ENCODE measurements around the gene SCN5A.

SCN5A gene

GRCh38 chr3:38620236-38620635 is 29.3 kb downstream of the SCN5A start:
- DNase-seq = no peak

DNA sequence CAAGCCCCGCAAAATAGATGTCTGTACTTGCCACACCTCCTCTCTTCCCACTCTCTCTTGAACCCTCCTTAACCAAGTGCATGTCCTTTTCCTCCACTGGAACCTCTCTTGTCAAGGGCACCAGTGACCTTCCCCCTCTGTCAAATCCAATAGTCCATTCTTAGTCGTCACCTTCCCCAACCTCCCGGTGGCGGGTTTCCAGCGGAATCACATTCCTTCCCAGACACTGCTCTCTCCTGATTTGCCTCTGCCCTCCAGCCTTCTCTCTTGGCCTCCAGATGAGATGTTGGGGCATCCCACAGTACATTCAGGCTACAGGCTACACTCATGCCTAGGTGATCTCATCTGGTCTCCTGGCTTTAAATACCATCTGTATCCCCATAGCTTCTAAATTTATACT is 31.1 kb downstream of the SCN5A start:
- no peak for DNase-seq

DNA sequence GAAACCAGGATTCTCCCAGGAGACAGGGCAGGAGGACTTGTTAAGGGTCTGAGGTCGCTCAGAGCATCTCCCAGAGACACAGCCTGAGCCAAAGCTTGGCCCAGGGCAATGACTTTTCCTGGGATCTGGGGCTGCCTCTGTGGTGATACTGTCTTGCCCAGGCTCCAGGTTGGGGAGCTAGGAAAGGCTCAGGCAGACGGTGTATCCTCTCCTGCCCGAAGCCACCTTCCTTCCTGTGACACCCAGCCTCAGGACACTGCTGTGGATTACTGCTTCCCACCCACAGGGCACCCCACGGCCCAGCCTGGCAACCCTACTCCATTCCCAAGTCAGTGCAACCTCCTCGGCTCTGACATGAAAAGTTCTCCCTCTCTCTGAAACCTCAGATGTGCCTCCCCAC is 31.9 kb downstream of the SCN5A start:
- no peak for DNase-seq

DNA sequence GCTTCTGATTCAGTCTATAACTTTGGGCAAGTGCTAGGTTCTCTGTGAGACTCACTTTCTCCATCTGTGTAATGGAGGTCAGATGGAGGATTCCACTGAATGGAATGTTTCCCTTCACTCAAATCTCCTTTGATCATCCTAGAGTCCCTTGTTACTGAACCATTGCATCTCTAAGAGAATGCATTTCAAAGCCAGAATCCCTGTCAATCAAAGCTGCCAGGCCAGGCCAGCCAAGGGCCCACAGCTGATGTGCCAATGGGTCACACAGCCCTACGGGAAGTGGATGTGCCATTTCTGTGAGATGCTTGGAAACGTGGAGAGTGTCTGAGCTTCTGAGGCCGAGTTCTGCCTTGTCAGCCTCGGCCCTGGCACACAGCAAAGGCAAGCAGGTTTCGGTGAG is 32.4 kb downstream of the SCN5A start:
- no peak for DNase-seq

GRCh38 chr3:38616658-38617057 is 32.8 kb downstream of the SCN5A start:
- no peak for DNase-seq

DNA sequence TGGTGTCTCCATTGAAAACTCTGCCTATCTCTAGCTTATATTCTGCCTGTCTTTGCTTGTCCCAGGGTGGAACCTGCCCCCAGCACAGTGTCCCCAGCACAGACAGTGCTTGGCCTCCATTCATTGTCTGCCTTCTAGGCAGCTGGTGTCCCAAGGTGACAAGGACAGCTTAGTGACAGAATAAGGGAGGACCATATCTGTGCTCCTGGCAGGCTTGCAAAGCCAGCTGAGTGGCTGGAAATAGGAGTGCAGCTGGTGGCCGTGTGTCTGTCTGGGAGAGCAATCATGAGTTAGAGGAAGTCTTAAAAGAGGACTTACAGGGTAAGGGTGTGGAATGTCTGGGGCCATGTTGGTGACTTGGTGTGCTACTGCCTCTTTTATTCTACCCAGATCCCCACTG is 33.4 kb downstream of the SCN5A start:
- no peak for DNase-seq

- DNase-seq = no peak
Observed at GRCh38 chr3:38614651-38615352, 34.7 kb downstream of the SCN5A start.

DNA sequence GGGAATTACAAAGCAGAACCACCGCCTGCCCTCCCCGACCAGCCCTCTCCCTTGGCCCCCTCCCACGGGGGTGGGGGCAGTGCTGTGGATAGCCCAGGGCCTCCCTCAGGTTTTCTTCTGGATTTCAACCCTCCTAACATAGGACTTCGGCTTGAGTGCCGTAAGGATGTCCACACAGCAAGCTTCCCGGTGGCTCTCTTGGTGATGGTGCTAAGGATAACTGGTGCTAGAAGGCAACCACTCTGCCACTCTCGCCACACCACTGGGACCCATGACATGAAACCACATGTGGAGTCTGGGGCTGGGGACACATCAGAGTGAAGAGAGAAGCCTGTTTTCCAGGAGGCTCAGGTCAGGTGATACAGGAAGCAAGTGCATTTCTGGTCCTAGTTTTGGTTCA is 35.4 kb downstream of the SCN5A start:
- no peak for DNase-seq

- DNase-seq = no peak
Observed at GRCh38 chr3:38613426-38613825, 36.1 kb downstream of the SCN5A start.

DNA sequence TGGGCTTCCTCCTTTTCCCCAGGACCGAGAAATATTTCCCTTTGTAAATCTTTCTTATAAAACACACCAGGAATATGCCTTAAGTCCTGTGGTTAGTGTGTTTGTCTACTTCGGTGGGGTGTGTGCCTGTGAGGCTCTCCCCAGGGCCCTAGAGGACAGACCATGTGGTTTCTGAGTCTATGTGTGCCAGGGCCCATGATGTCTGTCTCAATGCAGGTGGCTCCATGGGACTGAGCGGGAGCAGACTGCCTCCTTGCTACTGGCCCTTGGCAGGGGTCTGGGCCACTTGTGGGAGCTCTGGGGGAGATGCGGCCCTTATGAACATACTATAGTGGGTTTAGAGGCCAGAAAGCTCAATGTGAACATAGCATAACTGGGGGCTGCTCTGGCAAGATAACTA is 37.6 kb downstream of the SCN5A start:
- no peak for DNase-seq

DNA sequence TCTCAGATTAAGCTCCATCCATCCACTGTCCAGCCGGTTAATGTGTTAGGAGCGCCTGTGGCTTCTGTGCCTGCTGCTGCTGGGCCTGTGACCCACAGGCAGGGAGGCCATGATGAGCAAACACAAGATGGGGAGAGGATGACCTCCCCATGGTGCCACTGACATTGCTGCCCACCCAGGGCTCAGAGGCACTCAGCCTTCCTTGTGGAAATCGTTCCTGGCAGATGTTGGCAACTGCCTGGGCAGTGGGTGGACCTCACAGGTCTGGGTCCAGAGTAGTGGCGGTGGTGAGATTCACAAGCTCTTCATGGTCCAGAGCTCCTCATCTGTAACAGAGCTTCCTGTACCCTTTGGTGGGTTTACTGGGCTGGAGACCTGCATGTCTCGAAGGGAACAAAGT is 38.6 kb downstream of the SCN5A start:
- no peak for DNase-seq

DNA sequence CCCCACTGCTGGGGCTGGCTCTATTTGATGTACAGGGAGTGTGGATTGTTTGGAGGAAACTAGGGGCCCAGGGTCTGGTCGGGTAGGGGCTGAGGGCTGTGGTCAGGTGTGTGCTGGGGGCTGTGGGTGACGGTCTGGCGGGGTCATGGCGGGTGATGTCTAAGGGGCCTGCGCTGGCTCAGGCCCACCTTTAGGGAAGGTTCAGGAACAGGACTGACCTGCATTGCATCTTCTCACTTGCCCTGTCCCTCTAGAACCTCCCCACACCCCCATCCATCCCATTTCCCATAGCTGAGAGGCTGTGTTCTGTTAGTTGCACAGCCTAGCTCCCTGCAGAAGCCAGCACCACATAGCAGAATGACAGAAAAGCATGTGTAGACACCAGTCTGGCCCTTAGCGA is 39.1 kb downstream of the SCN5A start:
- DNase-seq = no peak

GRCh38 chr3:38609386-38610111 is 39.9 kb downstream of the SCN5A start:
- no peak for DNase-seq

DNA sequence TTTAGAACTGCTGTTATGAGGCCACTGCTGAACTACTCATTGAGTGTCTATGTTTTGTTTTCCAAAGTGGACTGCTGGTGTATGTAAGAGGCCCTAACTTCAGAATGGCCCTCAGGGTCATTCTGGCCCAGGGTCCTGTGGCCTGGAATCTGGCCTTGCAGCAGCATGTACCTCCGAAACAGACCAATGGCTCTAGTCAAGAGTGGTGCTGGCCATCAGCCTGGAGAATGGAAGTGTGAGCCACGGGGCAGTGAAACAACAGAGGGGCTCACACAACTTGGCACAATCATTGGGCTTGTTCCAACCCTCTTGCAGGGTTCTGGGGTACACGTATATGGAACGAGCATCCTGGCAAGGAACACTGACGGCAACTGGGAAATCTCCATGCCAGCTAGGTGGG is 40.5 kb downstream of the SCN5A start:
- no peak for DNase-seq

DNA sequence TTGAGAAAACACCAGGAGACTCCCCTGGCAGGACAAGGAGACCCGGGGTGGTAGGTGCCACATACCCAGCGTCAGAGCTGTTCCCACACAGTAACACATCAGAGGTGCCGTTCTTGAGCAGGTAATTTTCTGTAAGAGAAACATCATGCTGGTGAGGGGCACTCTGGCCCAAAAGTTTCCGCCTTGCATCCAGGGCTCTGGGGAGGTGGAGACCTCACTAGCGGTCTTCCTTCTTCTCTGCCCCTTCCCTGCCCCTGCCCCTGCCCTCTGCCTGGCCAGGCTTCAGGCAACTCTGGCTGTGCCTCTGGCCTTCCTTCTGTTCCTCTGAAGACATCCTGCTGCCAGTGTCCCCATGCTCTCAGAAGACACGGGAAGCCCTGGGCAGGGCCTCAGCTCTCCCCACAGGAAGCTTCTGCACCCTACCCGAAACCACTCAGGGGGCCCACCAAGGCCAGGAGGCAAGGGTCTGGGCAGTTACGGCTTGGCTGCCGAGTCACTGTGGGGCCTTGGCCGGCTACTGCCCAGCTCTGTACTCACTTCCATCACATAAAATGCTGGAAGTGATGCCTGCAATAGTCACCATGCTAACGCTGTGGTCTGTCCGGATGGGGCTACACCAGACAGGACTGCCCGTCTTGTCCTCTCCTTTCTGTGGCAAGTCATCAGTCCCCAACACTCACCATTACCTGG is 41.3 kb downstream of the SCN5A start:
- no peak for DNase-seq

- no peak for DNase-seq
Observed at GRCh38 chr3:38606561-38606960, 42.9 kb downstream of the SCN5A start.

GRCh38 chr3:38605981-38606380 is 43.5 kb downstream of the SCN5A start:
- DNase-seq = no peak

- no peak for DNase-seq
Observed at GRCh38 chr3:38604246-38604645, 45.2 kb downstream of the SCN5A start.

- DNase-seq = no peak
Observed at GRCh38 chr3:38603731-38604131, 45.8 kb downstream of the SCN5A start.

GRCh38 chr3:38602576-38603250 is 46.8 kb downstream of the SCN5A start:
- DNase-seq = no peak

- DNase-seq = no peak
Observed at GRCh38 chr3:38601956-38602550, 47.4 kb downstream of the SCN5A start.

- no peak for DNase-seq
Observed at GRCh38 chr3:38600551-38600950, 48.9 kb downstream of the SCN5A start.

- no peak for DNase-seq
Observed at GRCh38 chr3:38599886-38600285, 49.6 kb downstream of the SCN5A start.
